Nephron progenitor cell (in vitro differentiated cells): ENCODE measurements around the gene GGTLC2.

Experiments
- DNase-seq: peaks from one replicate; pipeline ENCODE4 v3.0.0; 2021
- H3K27ac Mint-ChIP-seq: 2 replicates; pipeline ENCODE4 v1.8.0; 2021; ENCODE audit warnings: mild to moderate bottlenecking, moderate library complexity, mixed read lengths
- H3K27me3 Mint-ChIP-seq: 2 replicates; pipeline ENCODE4 v1.8.0; 2021; ENCODE audit warnings: mild to moderate bottlenecking, low read depth, mixed read lengths; ENCODE audit not compliant: poor library complexity
- H3K36me3 Mint-ChIP-seq: 2 replicates; pipeline ENCODE4 v1.8.0; 2021; ENCODE audit warnings: low read depth, mixed read lengths
- H3K4me1 Mint-ChIP-seq: 2 replicates; pipeline ENCODE4 v1.8.0; 2021; ENCODE audit warnings: mixed read lengths
- H3K4me3 Mint-ChIP-seq: 2 replicates; pipeline ENCODE4 v1.8.0; 2021; ENCODE audit warnings: mild to moderate bottlenecking, moderate library complexity, mixed read lengths
- H3K9me3 Mint-ChIP-seq: 2 replicates; pipeline ENCODE4 v1.8.0; 2021; ENCODE audit warnings: mild to moderate bottlenecking, moderate library complexity, mixed read lengths
- CTCF ChIP-seq: fragments of 200-600 bp; sonication (generic); IDR thresholded peaks from 2 replicates; pipeline ENCODE4 v1.5.0; 2021; ENCODE audit warnings: antibody characterized with exemption

The GGTLC2 gene

GRCh38 chr22:22666307-22667091, 22.1 kb downstream of the GGTLC2 start:
- H3K27ac Mint-ChIP-seq: no peak overlapping the region
- peaks cover 67% of the 10 kb centered on the region for H3K27me3 Mint-ChIP-seq
- H3K9me3 Mint-ChIP-seq: no peaks in the 10 kb centered on the region
- H3K4me1 Mint-ChIP-seq: no peaks in the 10 kb centered on the region
- H3K4me3 Mint-ChIP-seq: no peak overlapping the region
- no peaks in the 10 kb centered on the region for H3K36me3 Mint-ChIP-seq
- peak; percentile 61 for TF ChIP-seq CTCF
- peak; percentile 49 for DNase-seq

- H3K36me3 Mint-ChIP-seq: no peaks in the 10 kb centered on the region
- TF ChIP-seq CTCF: no peak
- no peak overlapping the region for H3K27ac Mint-ChIP-seq
- H3K27me3 Mint-ChIP-seq: peaks cover 62% of the 10 kb centered on the region
- H3K4me3 Mint-ChIP-seq: no peak overlapping the region
- H3K4me1 Mint-ChIP-seq: no peaks in the 10 kb centered on the region
- H3K9me3 Mint-ChIP-seq: no peaks in the 10 kb centered on the region
- no peak for DNase-seq
Observed at GRCh38 chr22:22667966-22668880, 23.8 kb downstream of the GGTLC2 start.

- Mint-ChIP-seq H3K4me3 (no peak overlapping the region), H3K9me3 (no peaks in the 10 kb centered on the region), H3K27me3 (peaks cover 59% of the 10 kb centered on the region), H3K36me3 (no peaks in the 10 kb centered on the region), H3K27ac (no peak overlapping the region), H3K4me1 (no peaks in the 10 kb centered on the region)
- no peak for TF ChIP-seq CTCF
- no peak for DNase-seq
Observed at GRCh38 chr22:22669093-22669492, 24.7 kb downstream of the GGTLC2 start.

- H3K4me3 Mint-ChIP-seq: no peak overlapping the region
- peaks cover 58% of the 10 kb centered on the region for H3K27me3 Mint-ChIP-seq
- H3K9me3 Mint-ChIP-seq: no peaks in the 10 kb centered on the region
- no peaks in the 10 kb centered on the region for H3K4me1 Mint-ChIP-seq
- H3K27ac Mint-ChIP-seq: no peak overlapping the region
- H3K36me3 Mint-ChIP-seq: no peaks in the 10 kb centered on the region
- DNase-seq: no peak
- no peak for TF ChIP-seq CTCF
Observed at GRCh38 chr22:22670076-22670795, 25.8 kb downstream of the GGTLC2 start.

- H3K27ac Mint-ChIP-seq: no peak overlapping the region
- TF ChIP-seq CTCF: no peak
- no peak for DNase-seq
- no peaks in the 10 kb centered on the region for H3K9me3 Mint-ChIP-seq
- no peaks in the 10 kb centered on the region for H3K4me1 Mint-ChIP-seq
- no peak overlapping the region for H3K4me3 Mint-ChIP-seq
- H3K27me3 Mint-ChIP-seq: peaks cover 62% of the 10 kb centered on the region
- H3K36me3 Mint-ChIP-seq: no peaks in the 10 kb centered on the region
Observed at GRCh38 chr22:22671506-22671905, 27.1 kb downstream of the GGTLC2 start.
